ENCODE data around the gene CASP7. TPM values are rescaled to one million over a fixed set of nuclear protein-coding genes. Genes with fewer than 3 reads are reported as not detected.

CASP7 gene
- total RNA-seq, 1 experiment from 2014 or later = 38.2 TPM

DNA sequence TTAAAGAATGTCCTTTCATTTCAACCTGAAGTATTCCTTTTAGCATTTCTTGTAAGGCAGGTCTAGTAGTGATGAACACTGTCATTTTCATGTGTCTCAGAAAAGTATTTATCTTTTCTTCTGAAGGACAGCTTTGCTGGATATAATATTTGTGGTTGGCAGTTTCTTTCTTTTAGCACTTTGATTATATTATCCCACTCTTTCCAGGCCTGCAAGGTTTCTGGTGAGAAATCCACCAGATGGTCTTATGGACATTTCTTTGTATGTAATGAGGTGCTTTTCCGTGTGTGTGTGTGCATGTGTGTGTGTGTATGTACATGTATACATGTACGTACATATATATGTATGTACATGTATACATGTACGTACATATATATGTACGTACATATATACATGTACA lies 7.3 kb downstream of the CASP7 start:
- no peaks in the 10 kb centered on the region for H3K36me3 ChIP-seq (ENCODE audit: control insufficient read depth, insufficient read depth, low read length)
- H3K27me3 ChIP-seq (ENCODE audit: control insufficient read depth, insufficient read depth, low read length) = no peaks in the 10 kb centered on the region
- ATAC-seq (no peak), DNase-seq (ENCODE audit: low read depth, low spot score) (no peak)
- H3K27ac ChIP-seq (ENCODE audit: low read length) = no peak overlapping the region
- no peaks in the 10 kb centered on the region; the same call in 1 of the 2 replicates for H3K4me1 ChIP-seq (ENCODE audit: control insufficient read depth, insufficient read depth, low read length)
- POLR2A ChIA-PET = no interaction called here
- in situ Hi-C loops (cut with HindIII; ENCODE audit: low pct_unique_long_range_greater_than_20kb, low sequenced_read_pairs) = no loop called here
- intact Hi-C loops (cut with micrococcal nuclease; ENCODE audit: unreplicated experiment) = no loop called here
- no TSS peak for BruUV-seq (replicated peaks)
- H3K9me3 ChIP-seq (ENCODE audit: control insufficient read depth, insufficient read depth, low read depth, low read length) = peaks cover 13% of the 10 kb centered on the region; the same call in 1 of the 2 replicates
- no peak overlapping the region for H3K4me3 ChIP-seq (ENCODE audit: low read depth in 2 of 2, low read length in 2 of 2)
- TF ChIP-seq TCF7L2 (IDR thresholded peaks at IDR 0.05; ENCODE audit: low read depth, low read length) (no peak), REST (IDR thresholded peaks at IDR 0.05; ENCODE audit: insufficient read depth in 1 of 2, low read depth in 2 of 2, low read length in 1 of 2) (no peak)
- TF ChIP-seq, protein P1, sequence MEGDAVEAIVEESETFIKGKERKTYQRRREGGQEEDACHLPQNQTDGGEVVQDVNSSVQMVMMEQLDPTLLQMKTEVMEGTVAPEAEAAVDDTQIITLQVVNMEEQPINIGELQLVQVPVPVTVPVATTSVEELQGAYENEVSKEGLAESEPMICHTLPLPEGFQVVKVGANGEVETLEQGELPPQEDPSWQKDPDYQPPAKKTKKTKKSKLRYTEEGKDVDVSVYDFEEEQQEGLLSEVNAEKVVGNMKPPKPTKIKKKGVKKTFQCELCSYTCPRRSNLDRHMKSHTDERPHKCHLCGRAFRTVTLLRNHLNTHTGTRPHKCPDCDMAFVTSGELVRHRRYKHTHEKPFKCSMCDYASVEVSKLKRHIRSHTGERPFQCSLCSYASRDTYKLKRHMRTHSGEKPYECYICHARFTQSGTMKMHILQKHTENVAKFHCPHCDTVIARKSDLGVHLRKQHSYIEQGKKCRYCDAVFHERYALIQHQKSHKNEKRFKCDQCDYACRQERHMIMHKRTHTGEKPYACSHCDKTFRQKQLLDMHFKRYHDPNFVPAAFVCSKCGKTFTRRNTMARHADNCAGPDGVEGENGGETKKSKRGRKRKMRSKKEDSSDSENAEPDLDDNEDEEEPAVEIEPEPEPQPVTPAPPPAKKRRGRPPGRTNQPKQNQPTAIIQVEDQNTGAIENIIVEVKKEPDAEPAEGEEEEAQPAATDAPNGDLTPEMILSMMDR (IDR thresholded peaks at IDR 0.05) = no peak
- CTCF ChIA-PET = no interaction called here

- ChIA-PET POLR2A (no interaction called here), CTCF (no interaction called here)
- in situ Hi-C loops (cut with HindIII; ENCODE audit: low pct_unique_long_range_greater_than_20kb, low sequenced_read_pairs) = no loop called here
- intact Hi-C loops (cut with micrococcal nuclease; ENCODE audit: unreplicated experiment) = no loop called here
- BruUV-seq (replicated peaks) = no TSS peak
- DNase-seq (ENCODE audit: low read depth, low spot score) (no peak), ATAC-seq (no peak)
- H3K4me3 ChIP-seq (ENCODE audit: low read depth in 2 of 2, low read length in 2 of 2) = no peak overlapping the region
- H3K27me3 ChIP-seq (ENCODE audit: control insufficient read depth, insufficient read depth, low read length) = no peaks in the 10 kb centered on the region
- H3K27ac ChIP-seq (ENCODE audit: low read length) = no peak overlapping the region
- peaks cover 20% of the 10 kb centered on the region; the same call in 1 of the 2 replicates for H3K9me3 ChIP-seq (ENCODE audit: control insufficient read depth, insufficient read depth, low read depth, low read length)
- H3K4me1 ChIP-seq (ENCODE audit: control insufficient read depth, insufficient read depth, low read length) = no peaks in the 10 kb centered on the region
- no peaks in the 10 kb centered on the region for H3K36me3 ChIP-seq (ENCODE audit: control insufficient read depth, insufficient read depth, low read length)
- TF ChIP-seq POLR2AphosphoS5 (IDR thresholded peaks at IDR 0.05; ENCODE audit: low read depth, low read length) = no peak
- TF ChIP-seq SIN3A (IDR thresholded peaks at IDR 0.05; ENCODE audit: borderline replicate concordance, insufficient read depth, low read depth, low read length) = no peak
- TF ChIP-seq REST (IDR thresholded peaks at IDR 0.05; ENCODE audit: insufficient read depth in 1 of 2, low read depth in 2 of 2, low read length in 1 of 2) = no peak
- TF ChIP-seq TCF7L2 (IDR thresholded peaks at IDR 0.05; ENCODE audit: low read depth, low read length) = no peak
- TF ChIP-seq, protein P1 (IDR thresholded peaks at IDR 0.05) = no peak
These were observed 9.3 kb downstream of the CASP7 start for GRCh38 chr10:113689057-113689456.

Measured in Panc1 (cell line).